Amniotic stem cell (primary cell): ENCODE measurements around the gene SNX7.

Experiments
- DNase-seq: peaks from one replicate; lab custom pipeline; 2025; lab: John Stamatoyannopoulos, UW

Gene SNX7, protein sequence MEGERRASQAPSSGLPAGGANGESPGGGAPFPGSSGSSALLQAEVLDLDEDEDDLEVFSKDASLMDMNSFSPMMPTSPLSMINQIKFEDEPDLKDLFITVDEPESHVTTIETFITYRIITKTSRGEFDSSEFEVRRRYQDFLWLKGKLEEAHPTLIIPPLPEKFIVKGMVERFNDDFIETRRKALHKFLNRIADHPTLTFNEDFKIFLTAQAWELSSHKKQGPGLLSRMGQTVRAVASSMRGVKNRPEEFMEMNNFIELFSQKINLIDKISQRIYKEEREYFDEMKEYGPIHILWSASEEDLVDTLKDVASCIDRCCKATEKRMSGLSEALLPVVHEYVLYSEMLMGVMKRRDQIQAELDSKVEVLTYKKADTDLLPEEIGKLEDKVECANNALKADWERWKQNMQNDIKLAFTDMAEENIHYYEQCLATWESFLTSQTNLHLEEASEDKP

GRCh38 chr1:98661544-98662355, at the start of gene SNX7:
SNX7 (plus strand) TSS chr1:98661721; CDS start chr1:98661732, 11 bp downstream.
- peak; percentile 71 for DNase-seq

GRCh38 chr1:98637316-98637715, 24.2 kb upstream of the SNX7 start:
- DNase-seq: no peak

GRCh38 chr1:98638185-98638584, 23.3 kb upstream of the SNX7 start:
- DNase-seq: no peak

GRCh38 chr1:98644510-98644909, 17.0 kb upstream of the SNX7 start:
- DNase-seq: no peak

- DNase-seq: no peak
Measured at GRCh38 chr1:98651116-98651632, 10.3 kb upstream of the SNX7 start.

DNA sequence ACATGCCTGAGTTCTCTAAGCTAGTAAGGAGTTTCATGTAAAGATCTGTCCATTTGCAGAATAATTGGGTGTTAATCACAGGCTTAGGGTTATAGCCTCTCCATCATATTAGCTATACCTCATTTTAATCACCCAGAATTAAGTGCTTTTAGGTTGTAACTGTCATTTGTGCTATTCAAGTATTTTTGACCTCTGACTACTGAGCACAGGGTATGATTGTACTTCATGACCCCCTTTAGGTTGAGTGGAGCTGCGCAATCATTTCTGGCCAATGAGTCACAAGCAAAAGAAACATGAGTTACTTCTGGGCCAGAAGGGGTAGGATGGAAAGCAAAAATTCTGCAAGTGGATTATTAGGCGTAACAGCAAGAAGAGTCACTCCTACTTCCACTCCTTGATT, 8.4 kb upstream of the SNX7 start:
- no peak for DNase-seq

- DNase-seq: no peak
Measured at GRCh38 chr1:98659879-98660278, 1.6 kb upstream of the SNX7 start.

DNA sequence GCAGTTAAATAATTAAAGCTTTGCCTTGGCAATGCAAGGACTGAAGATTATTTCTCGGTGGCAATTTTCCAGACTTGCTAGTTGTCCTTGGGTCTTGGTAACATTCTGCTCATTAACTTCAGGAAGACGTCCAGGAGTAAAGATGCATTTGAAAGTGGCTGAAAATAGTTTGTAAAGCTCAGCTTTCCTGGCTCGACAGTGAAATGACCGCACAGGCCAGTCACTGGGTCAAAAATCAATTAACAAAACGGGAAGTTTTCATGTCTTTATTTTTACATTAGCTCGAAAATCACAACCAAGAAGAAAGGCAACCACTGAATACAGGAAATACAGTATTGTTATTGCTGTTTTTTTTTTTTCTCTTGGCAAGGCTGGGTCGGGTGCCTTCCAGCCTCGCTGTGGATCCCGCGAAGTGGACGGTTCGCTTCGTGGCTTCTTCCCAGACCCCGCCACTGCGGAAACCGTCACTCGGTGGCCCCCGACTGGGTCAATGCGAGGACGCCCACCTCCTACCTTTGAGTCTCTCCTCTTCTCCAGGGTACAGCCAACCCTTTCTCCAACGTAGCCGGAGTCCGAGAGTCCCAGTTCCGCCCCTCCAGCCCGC, 479 bp upstream of the SNX7 start:
- DNase-seq: no peak

DNA sequence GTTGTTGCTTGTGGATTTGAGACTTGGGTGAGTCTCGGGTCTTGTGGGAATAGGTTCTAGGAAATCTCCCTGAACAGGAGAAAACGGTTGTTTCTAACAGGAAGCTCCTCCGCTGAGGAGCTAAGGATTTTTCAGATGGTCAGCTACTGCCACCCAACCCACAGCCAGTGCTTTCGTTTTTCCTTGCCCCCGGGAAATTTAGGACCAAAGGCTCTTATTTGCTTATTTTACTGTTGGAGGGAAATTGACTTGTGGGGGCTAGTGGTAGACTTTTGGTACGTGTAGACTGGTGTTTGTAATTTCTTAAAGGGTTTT, 792 bp downstream of the SNX7 start:
- no peak for DNase-seq

DNA sequence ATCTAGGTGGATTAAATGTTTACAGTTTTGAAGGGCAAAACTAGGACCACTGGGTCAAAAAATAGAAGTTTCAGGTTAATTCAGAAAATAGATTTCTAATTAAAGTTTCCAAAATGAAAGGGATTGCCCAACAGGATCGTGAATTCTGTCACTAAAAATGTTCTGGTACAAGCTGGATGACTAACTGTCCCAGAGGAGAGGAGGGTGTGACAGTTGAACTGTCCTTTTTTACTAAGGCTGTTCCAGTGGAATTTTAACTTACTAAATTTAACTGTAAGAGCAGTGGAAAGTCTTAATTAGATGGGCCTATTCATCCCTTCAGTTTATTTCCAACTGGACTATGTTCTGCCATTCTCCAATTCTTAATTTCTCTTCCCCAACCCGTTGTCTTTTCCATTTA, 7.2 kb downstream of the SNX7 start:
- no peak for DNase-seq

DNA sequence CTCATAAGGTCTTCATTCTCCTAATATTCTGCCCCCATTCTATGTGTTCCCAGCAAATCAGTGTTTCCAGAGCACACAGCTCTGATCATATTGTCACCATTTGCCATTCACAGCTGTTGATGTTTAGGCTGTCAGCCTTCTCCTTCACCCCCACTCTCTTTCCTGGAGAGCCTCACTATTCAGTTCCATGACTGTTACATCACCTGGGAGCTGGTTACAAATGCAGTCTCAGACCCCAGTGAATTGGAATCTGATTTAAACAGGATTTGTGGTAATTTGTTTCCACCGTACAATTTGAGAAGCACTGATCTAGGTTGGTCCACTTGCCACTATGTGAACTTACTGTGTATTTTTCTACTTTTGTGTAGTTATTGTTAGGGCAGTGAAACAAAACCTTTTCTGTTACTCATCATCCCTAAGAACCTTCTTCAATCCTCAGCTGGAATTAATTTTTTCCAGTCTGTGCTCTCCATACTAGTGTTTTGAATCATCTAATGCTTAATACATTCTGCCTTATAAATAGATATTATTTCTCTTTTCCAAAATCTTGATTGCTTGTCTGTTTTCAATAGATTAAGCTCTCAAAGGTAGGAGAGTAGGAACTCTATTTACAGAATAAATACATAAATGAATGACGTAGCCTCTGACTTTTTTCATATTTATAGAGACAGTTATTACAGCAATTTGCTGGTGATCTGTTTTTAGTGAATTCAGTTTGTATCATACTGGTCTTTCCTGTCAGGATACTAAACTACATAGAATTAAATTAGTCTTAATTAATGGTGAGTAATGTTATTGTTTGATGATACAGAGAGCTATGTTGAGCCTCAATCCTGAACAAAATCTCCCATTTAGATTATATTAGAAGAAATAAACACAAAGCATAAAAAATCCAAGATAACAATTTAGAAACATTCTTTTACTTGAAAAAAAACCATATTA, 8.1 kb downstream of the SNX7 start:
- DNase-seq: no peak

- no peak for DNase-seq
Measured at GRCh38 chr1:98672189-98672588, 10.7 kb downstream of the SNX7 start.

DNA sequence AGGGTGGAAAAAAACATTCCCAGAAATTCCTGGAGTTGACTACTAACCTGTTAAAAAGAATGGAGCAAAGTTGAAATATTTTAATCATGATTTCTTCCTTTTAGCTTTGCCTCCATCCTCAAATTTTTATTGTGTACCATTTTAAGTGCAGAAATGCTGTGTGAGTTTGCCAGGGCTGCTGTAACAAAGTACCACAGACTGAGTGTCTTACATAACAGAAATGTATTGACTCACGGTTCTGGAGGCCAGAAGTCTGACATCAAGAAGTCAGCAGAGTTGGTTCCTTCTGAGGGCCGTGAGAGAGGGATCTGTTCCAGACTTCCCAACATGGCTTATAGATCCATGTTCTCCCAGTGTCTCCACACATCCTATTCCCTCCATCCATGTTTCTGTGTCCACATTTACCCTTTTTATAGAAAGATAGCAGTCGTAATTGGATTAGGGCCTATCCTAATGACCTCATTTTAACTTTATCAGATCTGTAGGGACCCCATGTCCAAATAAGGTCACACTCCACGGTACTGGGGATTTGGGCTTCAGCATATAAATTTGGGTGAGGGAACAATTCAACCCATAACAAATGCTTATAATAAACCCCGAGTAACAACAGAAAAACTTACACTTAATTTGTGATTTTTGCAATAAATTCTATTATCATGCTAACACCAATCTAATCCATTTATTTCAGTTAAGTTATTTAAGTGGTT, 12.7 kb downstream of the SNX7 start:
- no peak for DNase-seq

GRCh38 chr1:98675282-98675681, 13.8 kb downstream of the SNX7 start:
- DNase-seq: no peak

- DNase-seq: no peak
Measured at GRCh38 chr1:98677288-98677687, 15.8 kb downstream of the SNX7 start.

DNA sequence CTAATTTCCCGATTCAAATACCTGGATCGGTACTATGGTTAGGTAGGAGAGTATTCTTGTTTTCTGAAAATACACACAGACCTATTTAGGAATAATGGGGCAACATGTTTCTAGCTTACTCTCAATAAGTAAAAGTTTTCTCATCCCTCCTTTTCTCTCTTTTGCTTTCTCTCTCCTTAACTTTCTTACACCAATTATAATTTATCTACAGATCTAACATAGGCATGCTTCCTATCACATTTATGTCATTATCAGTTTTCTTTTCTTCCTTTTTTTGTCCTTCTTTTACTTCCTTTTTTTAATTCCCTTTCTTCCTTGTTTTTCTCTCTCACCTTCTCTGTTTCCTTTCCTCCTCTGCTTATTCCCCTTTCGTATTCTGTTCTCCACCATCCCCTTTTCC, 20.3 kb downstream of the SNX7 start:
- DNase-seq: no peak

GRCh38 chr1:98688110-98688739, 26.7 kb downstream of the SNX7 start:
- no peak for DNase-seq

- DNase-seq: no peak
Measured at GRCh38 chr1:98690576-98690975, 29.1 kb downstream of the SNX7 start.

DNA sequence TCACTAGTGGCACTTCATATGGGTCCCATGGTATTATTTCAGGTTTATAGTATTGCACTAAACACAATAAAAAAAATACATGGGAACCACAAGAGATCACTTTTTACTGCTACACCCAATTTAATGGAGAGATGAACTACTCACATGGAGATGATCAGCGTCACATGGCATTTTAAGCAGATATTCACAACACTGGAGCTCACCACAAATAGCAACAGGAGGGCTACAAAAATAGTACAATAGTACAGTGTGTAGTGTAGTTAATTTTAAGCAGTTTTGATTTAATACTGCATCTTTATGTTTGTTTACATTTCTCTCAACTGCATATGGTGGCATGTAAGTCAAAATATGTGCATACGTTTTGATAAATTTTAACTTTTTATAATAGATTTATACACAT, 31.0 kb downstream of the SNX7 start:
- no peak for DNase-seq

DNA sequence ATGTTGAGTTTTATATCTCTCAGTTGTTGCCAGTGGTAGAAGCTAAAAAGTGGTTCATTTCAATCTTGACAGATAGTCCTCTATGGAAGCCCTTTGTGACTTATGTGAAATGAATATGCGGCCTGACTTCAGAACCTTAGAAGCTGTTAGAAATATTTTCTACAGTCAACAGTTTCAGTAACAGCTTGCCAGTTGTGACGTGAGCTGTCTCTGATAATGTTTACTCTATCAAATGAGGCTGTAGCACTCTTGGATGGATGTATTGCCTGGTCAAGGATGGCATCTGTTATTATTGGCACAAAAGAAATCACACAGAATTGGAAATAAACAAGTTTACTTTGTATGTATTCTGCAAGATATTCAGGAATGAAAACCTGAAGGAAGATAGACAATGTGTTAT, 31.9 kb downstream of the SNX7 start:
- DNase-seq: no peak

GRCh38 chr1:98696077-98696476, 34.6 kb downstream of the SNX7 start:
- DNase-seq: no peak
